Neural cell (in vitro differentiated cells): ENCODE measurements around the gene PPP1R27. TPM values are rescaled to one million over a fixed set of nuclear protein-coding genes. Genes with fewer than 3 reads are reported as not detected.
A peak's percentile ranks its signal among the peaks of the same experiment; 100 is the strongest.

ENCODE experiments used
- H2AFZ ChIP-seq: fragments of 200-600, 300-800 bp; sonication (generic), shearing (Covaris generic); 2 replicates; pipeline ENCODE4 v1.6.0; 2014; ENCODE audit warnings: low read depth, mild to moderate bottlenecking, antibody characterized with exemption, low read length, moderate library complexity
- H3F3A ChIP-seq: fragments of 200-600 bp; shearing (Covaris generic); 2 replicates; pipeline ENCODE4 v1.6.1; 2016; ENCODE audit warnings: mild to moderate bottlenecking, moderate library complexity, mixed read lengths, antibody characterized with exemption, low read length; ENCODE audit not compliant: insufficient read depth, poor library complexity, severe bottlenecking
- H3K27ac ChIP-seq: fragments of 200-600, 300-800 bp; sonication (generic), shearing (Covaris generic); 2 replicates; pipeline ENCODE4 v1.5.1; 2014; ENCODE audit warnings: mild to moderate bottlenecking, low read length, moderate library complexity
- H3K27me3 ChIP-seq: fragments of 300-800, 200-600 bp; sonication (generic), shearing (Covaris generic); 2 replicates; pipeline ENCODE4 v1.6.0; 2014; ENCODE audit warnings: mild to moderate bottlenecking, low read depth, low read length, moderate library complexity; ENCODE audit not compliant: insufficient read depth
- H3K36me3 ChIP-seq: fragments of 300-800, 200-600 bp; sonication (generic), shearing (Covaris generic); 2 replicates; pipeline ENCODE4 v1.5.1; 2014; ENCODE audit warnings: mild to moderate bottlenecking, antibody characterized with exemption, low read length, moderate library complexity; ENCODE audit not compliant: insufficient read depth
- H3K4me2 ChIP-seq: fragments of 300-800, 200-600 bp; sonication (generic), shearing (Covaris generic); 2 replicates; pipeline ENCODE4 v1.6.0; 2014; ENCODE audit warnings: mild to moderate bottlenecking, low read length
- H3K4me3 ChIP-seq: fragments of 300-800, 200-600 bp; sonication (generic), shearing (Covaris generic); 2 replicates; pipeline ENCODE4 v1.5.1; 2014; ENCODE audit warnings: mild to moderate bottlenecking, low read length, moderate library complexity
- H3K79me2 ChIP-seq: fragments of 200-600 bp; shearing (Covaris generic); replicated peaks from 2 replicates; pipeline ENCODE4 v1.6.0; 2014; ENCODE audit warnings: mild to moderate bottlenecking, low read length, moderate library complexity; ENCODE audit not compliant: insufficient read depth
- H3K9ac ChIP-seq: fragments of 300-800, 200-600 bp; sonication (generic), shearing (Covaris generic); 2 replicates; pipeline ENCODE4 v1.6.1; 2016; ENCODE audit warnings: mild to moderate bottlenecking, low read length, mixed read lengths
- H3K9me2 ChIP-seq: fragments of 200-600 bp; shearing (Covaris generic); 2 replicates; pipeline ENCODE4 v1.6.1; 2016; ENCODE audit warnings: mild to moderate bottlenecking, low read length, mixed read lengths; ENCODE audit not compliant: insufficient read depth
- H3K9me3 ChIP-seq: fragments of 200-600, 300-800 bp; sonication (generic), shearing (Covaris generic); 2 replicates; pipeline ENCODE4 v1.6.1; 2016; ENCODE audit warnings: mild to moderate bottlenecking, mixed run types, low read length, moderate library complexity, mixed read lengths
- H4K20me1 ChIP-seq: fragments of 200-600 bp; shearing (Covaris generic); 2 replicates; pipeline ENCODE4 v1.6.1; 2016; ENCODE audit warnings: mild to moderate bottlenecking, mixed run types; ENCODE audit not compliant: insufficient read depth
- EP300 ChIP-seq: fragments of 450-650 bp; conservative IDR thresholded peaks from 2 replicates; pipeline ENCODE4 v1.6.1; 2014; ENCODE audit warnings: antibody characterized with exemption, mild to moderate bottlenecking, moderate library complexity; ENCODE audit not compliant: poor library complexity, severe bottlenecking
- EZH2 ChIP-seq: fragments of 200-600, 300-800 bp; shearing (Covaris generic), sonication (generic); IDR thresholded peaks from 2 replicates; pipeline ENCODE4 v1.6.1; 2014; ENCODE audit warnings: antibody characterized with exemption, low read length, borderline replicate concordance, mild to moderate bottlenecking; ENCODE audit not compliant: insufficient read depth, poor library complexity, severe bottlenecking
- MXI1 ChIP-seq: fragments of 450-650 bp; conservative IDR thresholded peaks from 2 replicates; pipeline ENCODE4 v1.6.1; 2014; ENCODE audit warnings: antibody characterized with exemption, mild to moderate bottlenecking; ENCODE audit not compliant: poor library complexity, severe bottlenecking
- POLR2AphosphoS5 ChIP-seq: IDR thresholded peaks from 2 replicates; pipeline ENCODE4 v1.6.1; 2012
- RAD21 ChIP-seq: fragments of 450-650 bp; conservative IDR thresholded peaks from 2 replicates; pipeline ENCODE4 v1.6.1; 2014; ENCODE audit warnings: antibody characterized with exemption, mild to moderate bottlenecking, moderate library complexity
- SMC3 ChIP-seq: fragments of 450-650 bp; conservative IDR thresholded peaks from 2 replicates; pipeline ENCODE4 v1.6.1; 2014; ENCODE audit warnings: antibody characterized with exemption, mild to moderate bottlenecking, moderate library complexity; ENCODE audit not compliant: poor library complexity
- TAF1 ChIP-seq: IDR thresholded peaks from 2 replicates; pipeline ENCODE4 v1.6.1; 2012; ENCODE audit warnings: low read depth
- polyA plus RNA-seq: library from polyadenylated mRNA; depleted of rRNA; stranded (reverse); fragments of >200 nt; gene quantifications from 2 replicates; pipeline ENCODE4 v1.2.3, GENCODE V29; 2014
- TF ChIP-seq, protein P1 (sequence below): IDR thresholded peaks from 2 replicates; pipeline ENCODE4 v1.6.1; 2012; ENCODE audit warnings: borderline replicate concordance
- TF ChIP-seq, protein P2 (sequence below): fragments of 450-650 bp; IDR thresholded peaks from 2 replicates; pipeline ENCODE4 v1.5.1; 2014; ENCODE audit warnings: antibody characterized with exemption, mild to moderate bottlenecking, moderate library complexity; ENCODE audit not compliant: poor library complexity, severe bottlenecking

PPP1R27 gene
- polyA plus RNA-seq, 1 donor from 2014 or later: not detected

DNA sequence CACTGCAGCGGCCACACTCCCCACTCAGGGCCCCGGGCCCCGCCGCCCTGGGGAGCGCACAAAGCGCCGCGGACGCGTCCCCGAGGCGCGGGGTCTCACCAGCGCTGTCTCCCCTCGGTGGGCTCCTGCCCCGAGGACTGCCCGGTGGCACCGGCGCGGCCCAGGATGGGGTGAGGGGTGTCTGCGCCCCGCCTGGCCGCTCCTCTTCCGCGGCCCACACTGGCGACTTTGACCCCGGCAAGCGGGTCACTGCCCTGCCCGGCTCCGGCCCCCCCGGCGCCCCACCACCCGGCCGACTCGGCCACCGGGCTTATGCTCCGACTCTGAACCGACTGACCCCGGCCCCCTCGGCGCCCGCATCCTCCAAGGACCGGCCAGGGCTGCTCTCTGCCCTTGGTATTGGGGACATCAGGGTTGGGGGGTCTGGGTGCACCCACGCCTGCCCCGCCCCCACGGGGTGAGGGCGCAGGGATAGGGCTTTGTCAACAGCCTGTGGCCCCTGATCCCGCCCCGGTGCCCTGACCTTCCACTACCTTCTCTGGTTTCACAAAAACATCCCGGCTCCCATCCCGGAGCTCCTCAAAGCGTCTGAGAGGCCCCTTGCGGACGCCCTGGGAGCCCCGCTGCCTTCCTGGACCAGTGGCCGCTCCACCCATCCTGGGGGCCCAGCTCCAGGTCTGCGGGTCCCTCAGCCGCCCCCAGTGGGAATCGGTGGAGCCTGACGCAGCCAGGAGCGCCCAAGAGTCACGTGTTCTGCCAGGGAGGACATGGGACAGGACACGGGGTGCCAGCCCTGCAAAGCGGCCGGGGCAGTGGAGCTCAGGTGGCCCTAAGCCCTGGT, 30.1 kb downstream of the PPP1R27 start:
- Histone ChIP-seq H3K4me2 (no peak overlapping the region), H3K9ac (peak overlapping the region; percentile 1), H3K36me3 (no peaks in the 10 kb centered on the region), H3K27ac (no peak overlapping the region), H3K4me3 (no peak overlapping the region), H3K79me2 (no peaks in the 10 kb centered on the region), H4K20me1 (no peaks in the 10 kb centered on the region), H3K27me3 (peaks cover 69% of the 10 kb centered on the region), H3K9me3 (peaks cover 6% of the 10 kb centered on the region), H3K9me2 (no peaks in the 10 kb centered on the region), H3F3A (no peaks in the 10 kb centered on the region), H2AFZ (no peak overlapping the region)
- TF ChIP-seq EP300: no peak
- TF ChIP-seq, protein P1, sequence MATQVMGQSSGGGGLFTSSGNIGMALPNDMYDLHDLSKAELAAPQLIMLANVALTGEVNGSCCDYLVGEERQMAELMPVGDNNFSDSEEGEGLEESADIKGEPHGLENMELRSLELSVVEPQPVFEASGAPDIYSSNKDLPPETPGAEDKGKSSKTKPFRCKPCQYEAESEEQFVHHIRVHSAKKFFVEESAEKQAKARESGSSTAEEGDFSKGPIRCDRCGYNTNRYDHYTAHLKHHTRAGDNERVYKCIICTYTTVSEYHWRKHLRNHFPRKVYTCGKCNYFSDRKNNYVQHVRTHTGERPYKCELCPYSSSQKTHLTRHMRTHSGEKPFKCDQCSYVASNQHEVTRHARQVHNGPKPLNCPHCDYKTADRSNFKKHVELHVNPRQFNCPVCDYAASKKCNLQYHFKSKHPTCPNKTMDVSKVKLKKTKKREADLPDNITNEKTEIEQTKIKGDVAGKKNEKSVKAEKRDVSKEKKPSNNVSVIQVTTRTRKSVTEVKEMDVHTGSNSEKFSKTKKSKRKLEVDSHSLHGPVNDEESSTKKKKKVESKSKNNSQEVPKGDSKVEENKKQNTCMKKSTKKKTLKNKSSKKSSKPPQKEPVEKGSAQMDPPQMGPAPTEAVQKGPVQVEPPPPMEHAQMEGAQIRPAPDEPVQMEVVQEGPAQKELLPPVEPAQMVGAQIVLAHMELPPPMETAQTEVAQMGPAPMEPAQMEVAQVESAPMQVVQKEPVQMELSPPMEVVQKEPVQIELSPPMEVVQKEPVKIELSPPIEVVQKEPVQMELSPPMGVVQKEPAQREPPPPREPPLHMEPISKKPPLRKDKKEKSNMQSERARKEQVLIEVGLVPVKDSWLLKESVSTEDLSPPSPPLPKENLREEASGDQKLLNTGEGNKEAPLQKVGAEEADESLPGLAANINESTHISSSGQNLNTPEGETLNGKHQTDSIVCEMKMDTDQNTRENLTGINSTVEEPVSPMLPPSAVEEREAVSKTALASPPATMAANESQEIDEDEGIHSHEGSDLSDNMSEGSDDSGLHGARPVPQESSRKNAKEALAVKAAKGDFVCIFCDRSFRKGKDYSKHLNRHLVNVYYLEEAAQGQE: no peak
- no peak for TF ChIP-seq MXI1
- TF ChIP-seq EZH2: no peak
- TF ChIP-seq, protein P2, sequence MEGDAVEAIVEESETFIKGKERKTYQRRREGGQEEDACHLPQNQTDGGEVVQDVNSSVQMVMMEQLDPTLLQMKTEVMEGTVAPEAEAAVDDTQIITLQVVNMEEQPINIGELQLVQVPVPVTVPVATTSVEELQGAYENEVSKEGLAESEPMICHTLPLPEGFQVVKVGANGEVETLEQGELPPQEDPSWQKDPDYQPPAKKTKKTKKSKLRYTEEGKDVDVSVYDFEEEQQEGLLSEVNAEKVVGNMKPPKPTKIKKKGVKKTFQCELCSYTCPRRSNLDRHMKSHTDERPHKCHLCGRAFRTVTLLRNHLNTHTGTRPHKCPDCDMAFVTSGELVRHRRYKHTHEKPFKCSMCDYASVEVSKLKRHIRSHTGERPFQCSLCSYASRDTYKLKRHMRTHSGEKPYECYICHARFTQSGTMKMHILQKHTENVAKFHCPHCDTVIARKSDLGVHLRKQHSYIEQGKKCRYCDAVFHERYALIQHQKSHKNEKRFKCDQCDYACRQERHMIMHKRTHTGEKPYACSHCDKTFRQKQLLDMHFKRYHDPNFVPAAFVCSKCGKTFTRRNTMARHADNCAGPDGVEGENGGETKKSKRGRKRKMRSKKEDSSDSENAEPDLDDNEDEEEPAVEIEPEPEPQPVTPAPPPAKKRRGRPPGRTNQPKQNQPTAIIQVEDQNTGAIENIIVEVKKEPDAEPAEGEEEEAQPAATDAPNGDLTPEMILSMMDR: no peak
- no peak for TF ChIP-seq POLR2AphosphoS5
- no peak for TF ChIP-seq SMC3
- no peak for TF ChIP-seq RAD21
- TF ChIP-seq TAF1: no peak

DNA sequence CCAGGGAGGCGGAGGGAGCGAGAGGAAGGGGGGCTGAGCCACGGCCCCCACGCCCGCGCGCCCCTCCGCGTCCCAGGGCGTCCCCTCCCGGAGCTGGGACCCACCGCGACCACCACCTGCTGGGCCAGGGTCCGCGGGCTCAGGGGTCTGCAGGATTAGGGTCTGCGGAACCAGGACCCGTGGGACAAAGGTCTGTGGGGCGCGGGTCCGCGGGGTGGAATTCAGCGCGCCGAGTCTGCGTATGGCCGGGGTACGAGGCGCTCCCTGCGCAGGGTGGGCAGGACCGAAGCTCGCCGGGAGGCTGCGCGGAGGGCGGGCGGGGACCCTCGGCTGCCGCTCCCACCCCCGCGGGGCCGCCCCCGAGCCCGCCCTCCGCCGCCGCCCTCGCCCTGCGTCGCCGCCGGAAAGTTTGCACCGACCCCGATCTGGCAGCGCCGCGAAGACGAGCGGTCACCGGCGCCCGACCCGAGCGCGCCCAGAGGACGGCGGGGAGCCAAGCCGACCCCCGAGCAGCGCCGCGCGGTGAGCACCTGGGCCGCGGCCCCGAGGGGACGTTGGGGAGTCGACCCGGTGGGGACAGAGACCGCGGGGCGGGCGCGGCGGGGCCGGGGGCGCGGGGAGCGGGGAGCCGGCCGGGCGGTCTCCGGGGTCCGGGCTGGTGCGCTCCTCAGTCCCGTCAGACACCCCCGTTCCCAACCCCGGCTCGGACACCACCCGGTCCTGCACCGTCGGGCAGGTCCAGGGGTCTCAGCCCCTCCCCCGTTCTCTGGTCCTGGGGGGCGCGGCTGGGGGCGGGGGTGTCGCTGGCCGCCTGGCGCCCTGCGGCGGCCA, 30.9 kb downstream of the PPP1R27 start, which contains the start of gene GCGR:
TSS of gene GCGR (plus strand) at position 423 of the 831 bp plus-strand sequence. CDS start 4,869 bp downstream, outside the sequence.
- Histone ChIP-seq H3K9me2 (no peaks in the 10 kb centered on the region), H3K9me3 (peaks cover 6% of the 10 kb centered on the region), H3K4me3 (peak within 1 kb of the TSS; percentile 47), H4K20me1 (no peaks in the 10 kb centered on the region), H3K36me3 (no peaks in the 10 kb centered on the region), H3K27me3 (peaks cover 69% of the 10 kb centered on the region), H3K27ac (no peak within 1 kb of the TSS), H3K4me2 (no peak within 1 kb of the TSS), H2AFZ (no peak within 1 kb of the TSS), H3K9ac (peak within 1 kb of the TSS; percentile 1), H3F3A (no peaks in the 10 kb centered on the region), H3K79me2 (no peaks in the 10 kb centered on the region)
- TF ChIP-seq SMC3: no peak
- TF ChIP-seq EZH2: peak; percentile 60
